Endothelial cell of umbilical vein (primary cell): ENCODE data around the gene BLTP2. TPM values are rescaled to one million over a fixed set of nuclear protein-coding genes. Genes with fewer than 3 reads are reported as not detected.

Experiments
- BruUV-seq: library from RNA; stranded (reverse); fragments of 400-500 nt; replicated peaks from 2 replicates; lab custom pipeline; 2021; lab: Mats Ljungman, UMichigan
- CTCF ChIA-PET: fragments of 300-600, 350-600 bp; sonication (Branson Sonifier 250); formaldehyde crosslinking; loops from one replicate; lab custom pipeline; 2021; ENCODE audit warnings: antibody characterized with exemption, inconsistent platforms; lab: Charles Lee
- POLR2A ChIA-PET: fragments of 300-600, 350-600 bp; sonication (Branson Sonifier 250); formaldehyde crosslinking; loops from one replicate; lab custom pipeline; 2021; ENCODE audit warnings: antibody characterized with exemption, inconsistent platforms; lab: Charles Lee
- DNase-seq: peaks from one replicate; pipeline ENCODE4 v3.0.0-alpha.2; 2011; ENCODE audit warnings: low read depth, low spot score
- FAIRE-seq: peaks from 2 replicates; lab custom pipeline; 2011; peaks lifted over from hg19 to GRCh38; lab: Jason Lieb, UNC
- H2AFZ ChIP-seq: 2 replicates; pipeline ENCODE4 v1.6.0; 2012; ENCODE audit warnings: low read depth, low read length, control low read depth, inconsistent platforms
- H3K27ac ChIP-seq: 2 replicates; pipeline ENCODE4 v1.5.1; 2011; ENCODE audit warnings: low read depth, mild to moderate bottlenecking, control low read depth, low read length, moderate library complexity; ENCODE audit not compliant: insufficient read depth
- H3K27me3 ChIP-seq, 2 experiments: 2 replicates each; pipeline versions ENCODE4 v1.6.0 to v1.6.1; 2011; ENCODE audit warnings: low read length in 2 of 2, mixed read lengths in 1 of 2; ENCODE audit not compliant: control insufficient read depth in 2 of 2, insufficient read depth in 2 of 2
- H3K36me3 ChIP-seq, 2 experiments: 2 replicates in 1 of 2; 3 replicates in 1 of 2; pipeline ENCODE4 v1.5.1; 2011; ENCODE audit warnings: low read length in 2 of 2, mild to moderate bottlenecking in 1 of 2, moderate library complexity in 1 of 2; ENCODE audit not compliant: control insufficient read depth in 2 of 2, insufficient read depth in 2 of 2; ENCODE audit errors: extremely low read depth in 1 of 2
- H3K4me1 ChIP-seq: 3 replicates; pipeline ENCODE4 v1.5.1; 2011; ENCODE audit warnings: mild to moderate bottlenecking, low read length; ENCODE audit not compliant: control insufficient read depth, insufficient read depth; ENCODE audit errors: extremely low read depth
- H3K4me2 ChIP-seq: 2 replicates; pipeline ENCODE4 v1.6.1; 2011; ENCODE audit warnings: low read length, control low read depth, mixed read lengths; ENCODE audit not compliant: insufficient read depth
- H3K4me3 ChIP-seq, 3 experiments: fragments of 200-600 bp in 1 of 3; sonication (generic), shearing (Covaris generic) in 1 of 3; replicated peaks in 1 of 3; 2 replicates each; pipeline ENCODE4 v1.5.1; 2011 to 2016; ENCODE audit warnings: control low read depth in 3 of 3, low read length in 3 of 3, mild to moderate bottlenecking in 2 of 3, inconsistent platforms in 1 of 3, low read depth in 1 of 3, moderate library complexity in 1 of 3; ENCODE audit not compliant: insufficient read depth in 1 of 3
- H3K79me2 ChIP-seq: 2 replicates; pipeline ENCODE4 v1.6.0; 2012; ENCODE audit warnings: low read length, inconsistent platforms; ENCODE audit not compliant: control insufficient read depth, insufficient read depth
- H3K9ac ChIP-seq: replicated peaks from 2 replicates; pipeline ENCODE3; 2011; ENCODE audit warnings: low read length, control low read depth; ENCODE audit not compliant: insufficient read depth; ENCODE audit errors: extremely low read depth
- H3K9me1 ChIP-seq: replicated peaks from 3 replicates; pipeline ENCODE4 v1.6.0; 2011; ENCODE audit warnings: mild to moderate bottlenecking, low read length; ENCODE audit not compliant: control insufficient read depth, insufficient read depth; ENCODE audit errors: extremely low read depth
- H3K9me3 ChIP-seq: replicated peaks from 2 replicates; pipeline ENCODE4 v1.5.1; 2012; ENCODE audit warnings: low read length, inconsistent platforms; ENCODE audit not compliant: control insufficient read depth, insufficient read depth
- H4K20me1 ChIP-seq: replicated peaks from 2 replicates; pipeline ENCODE3; 2011; ENCODE audit warnings: mild to moderate bottlenecking, low read length; ENCODE audit not compliant: control insufficient read depth, insufficient read depth; ENCODE audit errors: extremely low read depth
- CTCF ChIP-seq, 2 donors: IDR thresholded peaks; 1 replicate in 1 of 2; 2 replicates in 1 of 2; pipeline ENCODE4 v1.5.1; 2011; ENCODE audit warnings: low read length in 2 of 2, mild to moderate bottlenecking in 2 of 2, moderate library complexity in 2 of 2, control low read depth in 1 of 2, inconsistent platforms in 1 of 2, low read depth in 1 of 2; ENCODE audit not compliant: insufficient read depth in 1 of 2; ENCODE audit errors: extremely low read depth in 1 of 2
- EZH2 ChIP-seq: IDR thresholded peaks from 2 replicates; pipeline ENCODE4 v1.6.1; 2012; ENCODE audit warnings: borderline replicate concordance, low read depth, mild to moderate bottlenecking, moderate library complexity, low read length, inconsistent platforms; ENCODE audit not compliant: severe bottlenecking
- FOS ChIP-seq: IDR thresholded peaks from 2 replicates; pipeline ENCODE4 v1.6.1; 2011; ENCODE audit warnings: mild to moderate bottlenecking, low read length, moderate library complexity, borderline replicate concordance; ENCODE audit not compliant: insufficient read depth
- GATA2 ChIP-seq: IDR thresholded peaks from 2 replicates; pipeline ENCODE4 v1.7.0; 2011; ENCODE audit warnings: low read depth, mild to moderate bottlenecking, moderate library complexity, mixed read lengths, low read length; ENCODE audit not compliant: insufficient read length, insufficient read depth
- JUN ChIP-seq: IDR thresholded peaks from 2 replicates; pipeline ENCODE4 v1.6.1; 2011; ENCODE audit warnings: borderline replicate concordance, low read depth; ENCODE audit not compliant: insufficient read length, insufficient read depth
- MAX ChIP-seq: IDR thresholded peaks from 2 replicates; pipeline ENCODE4 v1.6.1; 2011; ENCODE audit not compliant: insufficient read depth, insufficient read length
- MYC ChIP-seq: IDR thresholded peaks from one replicate; pipeline ENCODE4 v1.6.1; 2011; ENCODE audit warnings: mild to moderate bottlenecking, low read depth, low read length
- POLR2A ChIP-seq: IDR thresholded peaks from 2 replicates; pipeline ENCODE4 v1.6.1; 2012; ENCODE audit warnings: low read depth, mild to moderate bottlenecking, control low read depth, low read length
- POLR2AphosphoS5 ChIP-seq: IDR thresholded peaks from 2 replicates; pipeline ENCODE4 v1.6.1; 2012; ENCODE audit warnings: low read depth, mild to moderate bottlenecking, control low read depth, low read length, moderate library complexity; ENCODE audit not compliant: insufficient read depth
- dilution Hi-C: fragments of 300-500 bp; cut with MboI; formaldehyde crosslinking; loops from one replicate; pipeline ENCODE4 v1.15.0; 2019; ENCODE audit warnings: low sequenced_read_pairs; ENCODE audit not compliant: extremely low pct_ligation_motif_present
- intact Hi-C: fragments of 100-400 bp; cut with micrococcal nuclease; formaldehyde crosslinking; loops from one replicate; pipeline ENCODE4 v1.10.0; 2022
- polyA plus RNA-seq, 4 experiments: library from polyadenylated mRNA; depleted of rRNA in 3 of 4; stranded (reverse) in 3 of 4; unstranded in 1 of 4; fragments of >200 nt; gene quantifications; 2 replicates each; pipeline versions ENCODE4 v1.2.1 to v1.2.3, GENCODE V29; 2011 to 2012; ENCODE audit warnings: missing spikeins in 1 of 4
- total RNA-seq: library from RNA; stranded (reverse); gene quantifications from 2 replicates; pipeline ENCODE4 v1.2.3, GENCODE V29; 2021

BLTP2 gene
- total and polyA plus RNA-seq, 2 donors (not counting 3 experiments of a cell fraction or from before 2014, with no cell fraction given): 91.4 to 164 TPM

GRCh38 chr17:28655160-28655559 lies 10.2 kb upstream of the BLTP2 start:
- peaks cover 29% of the 10 kb centered on the region for H3K79me2 ChIP-seq
- no peak for FAIRE-seq
- CTCF ChIA-PET: interaction anchor here (2.4 kb wide), 1 partner anchor 8 kb away, joined by 6 read pairs; no protein-coding TSS in a partner anchor

More at GRCh38 chr17:28655160-28655559, 10.2 kb upstream of the BLTP2 start:
- Histone ChIP-seq H3K27me3 (no peaks in the 10 kb centered on the region), H3K9ac (no peak overlapping the region), H3K4me3 (no peak overlapping the region), H2AFZ (no peak overlapping the region), H3K9me1 (no peaks in the 10 kb centered on the region), H3K27ac (no peak overlapping the region), H3K36me3 (peaks cover 0 to 13% of the 10 kb centered on the region in 2 experiments), H3K4me2 (no peak overlapping the region), H3K4me1 (no peaks in the 10 kb centered on the region), H4K20me1 (no peaks in the 10 kb centered on the region), H3K9me3 (no peaks in the 10 kb centered on the region)
- intact Hi-C loops: no loop called here
- DNase-seq: no peak
- dilution Hi-C loops: no loop called here
- no TSS peak for BruUV-seq
- no peak for TF ChIP-seq MAX
- no peak for TF ChIP-seq FOS
- no peak for TF ChIP-seq EZH2
- no peak for TF ChIP-seq POLR2A
- no peak for TF ChIP-seq CTCF (IDR thresholded peaks at IDR 0.05; ENCODE audit: extremely low read depth in 1 of 2, insufficient read depth in 1 of 2, low read depth in 1 of 2, low read length in 2 of 2)
- no peak for TF ChIP-seq POLR2AphosphoS5
- TF ChIP-seq MYC: no peak
- no peak for TF ChIP-seq GATA2
- no peak for TF ChIP-seq JUN
- POLR2A ChIA-PET: no interaction called here
